ENCODE measurements around the gene CHCHD3.

- TF ChIP-seq CTCF (conservative IDR thresholded peaks at IDR 0.05; ENCODE audit: low read length) (no peak), EZH2phosphoT487 (IDR thresholded peaks at IDR 0.05; ENCODE audit: borderline replicate concordance) (no peak)
Observed at GRCh38 chr7:133071506-133071905, 10.4 kb downstream of the CHCHD3 start.
